ENCODE measurements around the gene SERF2.
"Not testable (repeated sequence)": the region's sequence is repeated elsewhere in the genome, so short reads cannot be mapped to it uniquely, and the experiment has no call there.

SERF2 gene

GRCh38 chr15:43826508-43827341, 34.6 kb downstream of the SERF2 start, which contains the start of gene WDR76:
Gene WDR76, plus strand, starts transcription at chr15:43827002. Its CDS starts 31 bp downstream, at chr15:43827033.
- peak; percentile 79 for DNase-seq (ENCODE audit: low read depth, low spot score)

DNA sequence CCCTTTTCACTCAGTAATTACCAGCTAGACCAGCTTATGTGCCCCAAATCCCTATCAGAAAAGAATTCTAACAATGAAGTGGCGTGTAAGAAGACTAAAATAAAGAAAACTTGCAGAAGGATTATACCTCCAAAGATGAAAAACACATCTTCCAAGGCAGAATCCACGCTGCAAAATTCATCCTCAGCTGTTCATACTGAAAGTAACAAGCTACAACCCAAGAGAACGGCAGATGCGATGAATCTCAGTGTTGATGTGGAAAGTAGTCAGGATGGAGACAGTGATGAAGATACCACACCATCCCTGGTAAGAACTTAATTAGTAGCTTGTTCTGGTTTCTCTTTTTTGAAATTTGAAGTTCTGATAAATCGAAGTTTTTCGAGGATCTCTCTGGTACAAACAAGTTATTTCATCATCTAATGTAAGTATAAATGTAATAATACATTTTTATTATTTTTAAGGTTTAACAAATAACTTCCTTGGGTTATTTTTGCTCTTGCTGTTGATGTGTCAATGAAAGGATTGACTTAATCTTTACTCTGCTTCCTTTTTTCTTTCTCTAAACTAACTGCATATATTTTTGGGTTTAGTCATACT, 36.0 kb downstream of the SERF2 start:
- peak overlapping the region; percentile 83 for H3K4me3 ChIP-seq (ENCODE audit: low read length)
- DNase-seq (ENCODE audit: low read depth, low spot score), result no peak

More at GRCh38 chr15:43826508-43827341, 34.6 kb downstream of the SERF2 start, which contains the start of gene WDR76:
- H3K4me3 ChIP-seq (ENCODE audit: low read length), result peak within 1 kb of the TSS; percentile 83

- not testable (repeated sequence) for H3K4me3 ChIP-seq (ENCODE audit: low read length); DNase-seq (ENCODE audit: low read depth, low spot score)
Measured at GRCh38 chr15:43829951-43830540, 37.9 kb downstream of the SERF2 start.

- not testable (repeated sequence) for H3K4me3 ChIP-seq (ENCODE audit: low read length); DNase-seq (ENCODE audit: low read depth, low spot score)
Measured at GRCh38 chr15:43830691-43831275, 38.7 kb downstream of the SERF2 start.

GRCh38 chr15:43831519-43832052, 39.5 kb downstream of the SERF2 start:
- H3K4me3 ChIP-seq (ENCODE audit: low read length); DNase-seq (ENCODE audit: low read depth, low spot score): not testable (repeated sequence)

DNA sequence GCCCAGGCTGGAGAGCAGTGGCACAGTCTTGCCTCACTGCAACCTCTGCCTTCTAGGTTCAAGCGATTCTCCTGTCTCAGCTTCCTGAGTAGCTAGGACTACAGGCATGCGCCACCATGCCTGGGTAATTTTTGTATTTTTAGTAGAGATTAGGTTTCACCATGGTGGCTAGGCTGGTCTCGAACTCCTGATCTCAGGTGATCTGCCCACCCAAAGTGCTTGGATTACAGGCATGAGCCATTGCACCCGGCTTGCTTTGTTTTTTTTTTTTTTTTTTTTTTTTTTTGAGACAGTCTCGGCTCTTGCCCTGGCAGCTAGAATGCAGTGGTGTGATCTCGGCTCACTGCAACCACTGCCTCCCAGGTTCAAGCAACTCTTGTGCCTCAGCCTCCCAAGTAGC, 40.4 kb downstream of the SERF2 start:
- not testable (repeated sequence) for DNase-seq (ENCODE audit: low read depth, low spot score); H3K4me3 ChIP-seq (ENCODE audit: low read length)

DNA sequence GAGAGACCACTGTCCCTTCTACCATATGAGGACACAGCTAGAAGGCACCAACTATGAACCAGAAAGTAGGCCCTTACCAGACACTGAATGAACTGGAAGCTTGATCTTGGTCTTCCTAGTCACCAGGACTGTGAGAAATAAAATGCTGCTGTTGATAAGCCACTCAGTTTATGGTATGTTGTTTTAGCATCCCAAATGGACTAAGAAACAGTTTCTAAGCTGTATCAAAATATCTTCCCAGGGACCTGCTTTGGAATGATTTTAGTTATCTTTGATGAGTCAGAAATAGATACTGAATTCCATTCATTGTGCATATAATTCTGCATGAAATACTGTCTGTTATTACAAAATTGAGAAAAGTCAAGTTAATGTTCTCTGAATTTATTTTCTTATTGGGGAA, 53.3 kb downstream of the SERF2 start:
- no peak for DNase-seq (ENCODE audit: low read depth, low spot score)
- H3K4me3 ChIP-seq (ENCODE audit: low read length), result no peak overlapping the region

Measured in Jurkat, Clone E6-1 (cell line).